ENCODE measurements around the gene NLGN4X.

NLGN4X gene

DNA sequence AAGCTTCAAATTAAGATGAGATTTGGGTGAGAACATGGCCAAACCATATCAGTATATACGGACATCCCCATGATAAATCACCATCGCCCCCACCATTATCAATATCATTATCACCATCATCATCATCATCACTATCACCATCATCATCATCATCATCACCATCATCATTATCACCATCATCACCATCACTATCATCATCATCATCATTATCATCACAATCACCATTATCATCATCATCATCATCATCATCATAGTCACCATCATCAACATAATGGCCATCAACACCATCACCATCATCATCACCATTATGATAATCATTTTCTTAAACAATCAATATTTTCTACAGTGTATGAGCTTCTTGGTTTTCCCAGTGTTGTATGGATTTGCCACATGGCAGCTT, 360.9 kb downstream of the NLGN4X start:
- no peak for DNase-seq (ENCODE audit: low spot score)

GRCh38 chrX:5857232-5857631, 371.4 kb downstream of the NLGN4X start:
- peak; percentile 5 for DNase-seq (ENCODE audit: low spot score)

DNA sequence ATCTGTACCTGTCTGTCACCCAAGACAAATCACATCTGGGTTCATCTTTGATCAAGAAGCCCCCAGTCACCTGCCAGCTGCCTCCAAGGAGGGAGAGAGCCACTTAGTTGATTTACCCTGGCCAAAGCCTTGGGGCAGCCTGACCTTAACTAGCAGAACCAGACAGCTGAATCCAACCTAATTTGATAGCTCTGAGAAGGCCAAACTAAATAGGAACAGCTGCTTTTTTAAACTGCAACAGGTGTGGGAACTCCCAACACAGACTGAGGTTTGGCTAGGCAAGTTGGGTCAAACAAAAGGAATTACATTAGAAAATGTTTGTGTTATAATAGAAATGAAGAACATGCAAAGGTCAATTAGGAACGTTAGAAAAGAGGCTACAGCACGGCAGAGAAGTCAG, 375.7 kb downstream of the NLGN4X start:
- DNase-seq (ENCODE audit: low spot score), result no peak

GRCh38 chrX:5842601-5843000, 386.1 kb downstream of the NLGN4X start:
- DNase-seq (ENCODE audit: low spot score), result no peak
